Naive B cell (primary cell): ENCODE data around the gene CCDC33. TPM values are rescaled to one million over a fixed set of nuclear protein-coding genes. Genes with fewer than 3 reads are reported as not detected.

Experiments
- ATAC-seq, 2 donors: fragments of 150-1000 bp; cut with Tn5 transposase; 2 replicates each; pipeline ENCODE4 v1.10.0; 2021; ENCODE audit warnings: low read depth in 2 of 2, mild to moderate bottlenecking in 2 of 2, moderate library complexity in 2 of 2
- DNase-seq: peaks from one replicate; pipeline ENCODE4 v3.0.0; 2022
- H3K27ac Mint-ChIP-seq, 6 donors: one replicate each; pipeline ENCODE4 v1.8.0; 2020 to 2022; ENCODE audit warnings: mild to moderate bottlenecking in 6 of 6, mixed read lengths in 6 of 6, moderate library complexity in 5 of 6, inconsistent platforms in 2 of 6
- H3K27me3 Mint-ChIP-seq, 3 donors: one replicate each; pipeline ENCODE4 v1.8.0; 2021 to 2022; ENCODE audit warnings: mixed read lengths in 3 of 3, mild to moderate bottlenecking in 1 of 3
- H3K36me3 Mint-ChIP-seq, 2 donors: one replicate each; pipeline ENCODE4 v1.8.0; 2020 to 2022; ENCODE audit warnings: mixed read lengths in 2 of 2, inconsistent platforms in 1 of 2, mild to moderate bottlenecking in 1 of 2
- H3K4me1 Mint-ChIP-seq, 3 donors: one replicate each; pipeline ENCODE4 v1.8.0; 2020 to 2022; ENCODE audit warnings: mixed read lengths in 3 of 3, inconsistent platforms in 1 of 3, mild to moderate bottlenecking in 1 of 3, moderate library complexity in 1 of 3
- H3K4me3 Mint-ChIP-seq, 8 donors: one replicate each; pipeline ENCODE4 v1.8.0; 2020 to 2022; ENCODE audit warnings: mild to moderate bottlenecking in 8 of 8, mixed read lengths in 8 of 8, moderate library complexity in 8 of 8, inconsistent platforms in 2 of 8
- H3K9me3 Mint-ChIP-seq, 7 donors: one replicate each; pipeline ENCODE4 v1.8.0; 2020 to 2022; ENCODE audit warnings: mixed read lengths in 7 of 7, mild to moderate bottlenecking in 5 of 7, inconsistent platforms in 2 of 7, moderate library complexity in 1 of 7
- polyA plus RNA-seq, 6 donors: library from polyadenylated mRNA; unstranded; fragments of 300-500 nt; fragmentation: Illumina TruSeq; gene quantifications; one replicate each; pipeline ENCODE4 v1.2.3, GENCODE V29; 2021; ENCODE audit warnings: low read depth in 6 of 6

Gene CCDC33
- polyA plus RNA-seq, 6 donors from 2014 or later = not detected

DNA sequence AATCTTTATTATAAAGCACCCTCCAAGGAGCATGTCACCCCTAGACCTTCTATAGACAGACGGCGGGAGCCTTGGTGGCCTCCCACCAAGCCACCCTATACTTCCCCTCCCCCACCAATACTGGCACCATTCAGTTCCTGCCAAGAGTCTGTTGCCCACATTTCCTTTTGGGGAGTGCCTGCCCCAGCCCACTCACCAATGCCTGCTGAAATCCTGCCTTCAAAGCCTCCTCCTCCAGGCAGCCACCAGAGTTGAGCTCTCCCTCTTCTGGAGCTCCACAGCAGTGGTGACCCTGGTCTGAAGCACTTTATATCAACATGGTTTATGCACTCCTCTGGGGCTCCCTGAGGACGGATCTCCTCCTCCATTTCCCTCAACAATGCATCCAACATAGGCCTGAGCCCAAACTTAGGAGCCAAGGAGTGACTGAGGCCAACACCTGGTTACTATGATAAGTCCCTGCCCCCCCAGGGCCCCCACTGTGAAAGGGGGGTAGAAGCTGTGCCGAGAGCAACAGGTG lies 8.8 kb downstream of the CCDC33 start:
- Mint-ChIP-seq H3K9me3 (no peaks in the 10 kb centered on the region), H3K4me3 (no peak overlapping the region), H3K4me1 (peaks cover 6 to 9% (median 8%) of the 10 kb centered on the region in 3 donors), H3K27ac (no peak overlapping the region), H3K36me3 (no peaks in the 10 kb centered on the region), H3K27me3 (peaks cover 21 to 50% (median 50%) of the 10 kb centered on the region in 3 donors)
- no peak for ATAC-seq
- DNase-seq = no peak

DNA sequence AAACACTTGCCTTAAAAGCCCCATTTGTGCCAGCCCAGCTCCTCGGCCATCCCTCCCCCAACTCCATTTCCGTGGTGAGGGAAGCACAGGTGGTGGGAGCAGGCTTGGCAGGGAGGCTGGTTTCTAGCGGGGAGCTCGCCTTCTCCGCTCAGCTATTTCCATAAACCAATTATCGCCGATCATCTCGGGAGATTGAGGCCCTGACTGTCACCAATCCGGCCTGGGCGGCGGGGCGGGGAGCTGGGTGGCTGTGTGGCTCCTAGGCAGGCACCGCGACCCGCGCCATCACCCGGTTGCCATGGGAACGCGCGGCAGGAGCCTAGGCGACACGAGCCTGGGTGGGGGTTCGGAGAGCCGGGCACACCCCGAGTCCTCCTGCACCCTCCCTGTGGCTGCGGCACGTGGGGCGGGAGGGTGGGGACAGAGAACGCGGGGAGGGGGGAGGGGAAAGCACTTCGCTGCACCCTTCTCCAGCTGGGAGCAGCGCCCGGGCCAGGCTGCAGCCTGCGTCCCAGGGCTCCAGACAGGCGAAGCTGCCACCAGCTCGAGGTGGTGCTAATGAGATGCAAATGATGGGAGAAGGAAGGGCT lies 9.3 kb downstream of the CCDC33 start:
- H3K9me3 Mint-ChIP-seq = no peaks in the 10 kb centered on the region
- ATAC-seq (no peak), DNase-seq (no peak)
- H3K36me3 Mint-ChIP-seq = no peaks in the 10 kb centered on the region
- H3K4me1 Mint-ChIP-seq = peaks cover 6 to 9% (median 8%) of the 10 kb centered on the region in 3 donors
- peaks cover 23 to 56% (median 50%) of the 10 kb centered on the region in 3 donors for H3K27me3 Mint-ChIP-seq
- no peak overlapping the region for H3K27ac Mint-ChIP-seq
- no peak overlapping the region for H3K4me3 Mint-ChIP-seq

DNA sequence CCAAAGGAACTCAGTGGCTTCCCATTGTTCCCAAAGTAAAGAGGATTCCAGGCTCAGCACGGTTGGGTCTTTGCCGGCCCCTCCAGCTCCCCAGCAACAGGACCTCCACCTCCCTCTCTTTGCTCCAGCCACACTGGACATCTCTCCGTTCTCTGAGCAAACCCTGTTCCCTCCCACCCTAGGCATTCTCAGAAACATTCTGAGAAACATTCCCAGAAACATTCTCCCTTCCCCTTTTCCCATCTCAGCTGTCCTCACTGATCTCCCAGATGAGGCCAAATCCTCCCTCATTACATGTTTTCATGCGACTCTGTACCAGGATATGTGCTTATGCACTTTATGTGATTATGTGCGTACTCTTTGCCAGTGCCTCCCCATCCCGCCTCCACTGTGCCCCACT lies 14.1 kb downstream of the CCDC33 start:
- peaks cover 0 to 3% (median 0%) of the 10 kb centered on the region in 3 donors for H3K4me1 Mint-ChIP-seq
- no peak overlapping the region for H3K27ac Mint-ChIP-seq
- peaks cover 6 to 38% (median 23%) of the 10 kb centered on the region in 3 donors for H3K27me3 Mint-ChIP-seq
- no peaks in the 10 kb centered on the region for H3K36me3 Mint-ChIP-seq
- DNase-seq (no peak), ATAC-seq (no peak)
- no peaks in the 10 kb centered on the region for H3K9me3 Mint-ChIP-seq
- no peak overlapping the region for H3K4me3 Mint-ChIP-seq

DNA sequence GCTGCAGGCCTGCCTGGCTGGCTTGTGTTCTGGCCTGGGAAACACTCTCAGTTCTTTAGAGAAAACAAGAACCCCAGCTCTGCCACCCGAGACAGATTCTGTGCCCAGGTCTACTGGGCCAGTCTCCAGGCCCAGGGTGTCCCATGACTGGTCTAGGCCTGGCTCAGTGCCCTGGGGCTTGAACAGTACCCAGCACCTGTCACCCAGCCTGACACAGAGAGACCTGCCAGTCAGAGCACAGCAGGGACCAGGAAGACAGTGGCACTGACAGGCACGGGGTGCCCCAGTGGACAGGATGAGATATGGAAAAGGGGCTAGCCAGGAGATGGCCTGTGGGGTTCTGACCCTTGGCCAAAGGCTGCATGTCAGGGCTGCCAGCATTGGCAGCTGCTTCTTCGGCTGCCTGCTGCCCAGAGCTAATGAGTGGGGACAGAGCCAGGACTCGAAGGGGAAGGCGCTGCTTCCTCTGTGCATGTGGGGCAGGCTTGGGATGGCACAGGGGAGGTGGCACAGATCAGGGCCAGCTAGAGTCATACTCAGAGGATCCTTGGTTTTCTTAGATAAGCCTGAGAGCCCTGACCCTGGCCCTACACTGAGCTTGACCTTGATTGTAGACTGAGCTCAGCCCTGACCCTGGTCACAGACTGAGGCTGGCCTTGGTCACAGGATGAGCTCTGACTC lies 15.1 kb downstream of the CCDC33 start:
- Mint-ChIP-seq H3K27ac (peak overlapping the region in 1 of 6 donors; percentile 26), H3K36me3 (no peaks in the 10 kb centered on the region), H3K27me3 (peaks cover 9 to 36% (median 21%) of the 10 kb centered on the region in 3 donors), H3K9me3 (no peaks in the 10 kb centered on the region), H3K4me3 (peak overlapping the region in 1 of 8 donors; percentile 70), H3K4me1 (no peaks in the 10 kb centered on the region)
- no peak for DNase-seq
- ATAC-seq = no peak

DNA sequence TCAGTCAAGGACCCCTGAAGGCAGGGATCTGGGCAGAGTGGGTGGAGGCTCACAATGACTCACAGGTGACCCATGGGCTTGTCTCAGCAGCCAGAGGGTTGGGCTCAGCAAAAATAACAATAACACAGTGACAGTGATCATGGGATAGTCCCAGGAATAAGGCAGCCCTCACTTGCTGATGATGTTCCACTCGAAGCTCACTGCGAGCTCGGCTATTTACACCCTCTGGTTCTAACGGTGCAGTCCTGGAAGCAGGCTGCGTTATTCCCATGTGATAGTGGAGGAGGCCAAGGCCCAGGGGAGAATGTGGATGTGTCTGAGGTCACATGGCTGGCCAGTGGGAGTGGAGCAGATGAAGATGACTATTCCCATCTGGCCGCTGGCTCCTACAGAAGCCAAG lies 16.2 kb downstream of the CCDC33 start:
- no peaks in the 10 kb centered on the region for H3K36me3 Mint-ChIP-seq
- no peaks in the 10 kb centered on the region for H3K4me1 Mint-ChIP-seq
- peaks cover 14 to 42% (median 25%) of the 10 kb centered on the region in 3 donors for H3K27me3 Mint-ChIP-seq
- ATAC-seq = no peak
- H3K27ac Mint-ChIP-seq = no peak overlapping the region
- no peaks in the 10 kb centered on the region for H3K9me3 Mint-ChIP-seq
- no peak overlapping the region for H3K4me3 Mint-ChIP-seq
- DNase-seq = no peak

DNA sequence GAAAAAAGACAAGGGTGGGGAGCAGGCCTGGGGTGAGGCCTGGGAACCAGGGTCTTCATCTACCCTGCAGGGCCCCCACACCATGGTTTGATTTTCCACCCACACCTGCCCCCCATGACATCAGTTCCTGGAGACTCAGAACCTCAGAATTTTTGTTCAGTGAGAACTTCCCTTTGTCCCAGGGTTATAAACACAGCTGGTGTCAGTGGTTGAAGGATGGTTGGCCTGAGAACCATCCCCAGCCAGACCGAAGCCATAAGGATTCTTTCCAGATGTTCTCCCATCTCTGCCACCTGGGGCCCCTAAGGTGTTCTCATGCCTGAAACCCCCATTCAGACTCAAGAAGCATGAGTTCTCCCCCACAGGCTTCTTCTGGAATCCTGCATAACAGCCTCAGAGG lies 16.6 kb downstream of the CCDC33 start:
- H3K27ac Mint-ChIP-seq = no peak overlapping the region
- H3K36me3 Mint-ChIP-seq = no peaks in the 10 kb centered on the region
- DNase-seq (no peak), ATAC-seq (no peak)
- no peaks in the 10 kb centered on the region for H3K4me1 Mint-ChIP-seq
- H3K27me3 Mint-ChIP-seq = peaks cover 14 to 46% (median 25%) of the 10 kb centered on the region in 3 donors
- H3K9me3 Mint-ChIP-seq = no peaks in the 10 kb centered on the region
- H3K4me3 Mint-ChIP-seq = no peak overlapping the region

DNA sequence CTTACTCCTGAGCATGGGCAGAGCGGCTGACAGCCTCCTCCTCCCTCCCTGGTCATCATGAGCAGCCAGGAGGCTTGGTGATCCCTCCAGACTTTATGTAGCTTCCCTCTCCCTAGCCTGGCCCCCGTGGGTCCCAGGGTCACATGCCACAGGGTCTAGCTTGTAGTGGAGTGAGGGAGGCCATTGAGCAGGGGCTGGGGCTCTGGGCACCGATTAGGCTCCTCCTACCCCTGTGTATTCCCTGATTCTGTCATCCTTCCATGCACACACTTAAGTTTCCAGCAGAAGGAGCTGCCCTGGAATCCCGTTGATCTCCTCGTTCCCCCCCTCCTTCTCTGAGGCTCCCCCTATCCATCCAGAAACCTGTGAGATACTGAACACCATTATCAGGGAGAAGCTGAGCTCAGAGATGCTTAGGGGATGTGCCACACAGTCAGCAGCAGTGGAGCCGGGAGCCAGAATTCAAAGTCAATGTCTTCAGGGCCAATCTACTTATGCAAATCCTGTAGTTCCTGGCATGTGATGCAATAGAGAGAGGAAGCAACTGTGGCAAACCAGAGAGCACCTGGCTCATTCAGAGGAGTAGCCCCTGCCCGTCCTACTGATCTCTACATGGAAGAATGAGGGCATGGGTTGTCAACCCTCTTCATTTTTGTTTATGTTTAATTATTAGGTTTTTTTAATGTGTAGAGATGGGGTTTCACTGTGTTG lies 17.2 kb downstream of the CCDC33 start:
- Mint-ChIP-seq H3K27ac (no peak overlapping the region), H3K27me3 (peaks cover 14 to 52% (median 25%) of the 10 kb centered on the region in 3 donors), H3K4me3 (no peak overlapping the region), H3K36me3 (no peaks in the 10 kb centered on the region), H3K4me1 (no peaks in the 10 kb centered on the region), H3K9me3 (no peaks in the 10 kb centered on the region)
- no peak for ATAC-seq
- DNase-seq = no peak

DNA sequence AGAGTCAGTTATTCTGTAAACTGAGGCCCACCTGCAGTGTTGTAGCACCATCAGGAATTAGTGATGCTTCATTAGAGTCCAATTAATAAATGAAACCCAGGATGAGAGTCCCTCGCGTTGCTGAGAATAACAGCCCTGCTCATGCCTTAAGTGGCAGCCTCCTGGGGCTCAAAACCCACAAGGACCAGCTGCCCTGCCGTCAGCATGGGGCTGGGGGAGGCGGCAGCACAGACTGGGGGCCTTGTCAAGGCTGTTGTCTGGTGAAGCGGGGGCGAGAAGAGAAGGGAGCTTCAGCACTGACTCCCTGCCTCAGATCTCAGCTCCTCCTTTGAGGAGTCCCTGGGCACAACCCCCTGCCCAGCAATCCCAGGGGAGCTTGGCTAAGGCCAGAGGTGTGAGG lies 21.0 kb downstream of the CCDC33 start:
- DNase-seq = no peak

DNA sequence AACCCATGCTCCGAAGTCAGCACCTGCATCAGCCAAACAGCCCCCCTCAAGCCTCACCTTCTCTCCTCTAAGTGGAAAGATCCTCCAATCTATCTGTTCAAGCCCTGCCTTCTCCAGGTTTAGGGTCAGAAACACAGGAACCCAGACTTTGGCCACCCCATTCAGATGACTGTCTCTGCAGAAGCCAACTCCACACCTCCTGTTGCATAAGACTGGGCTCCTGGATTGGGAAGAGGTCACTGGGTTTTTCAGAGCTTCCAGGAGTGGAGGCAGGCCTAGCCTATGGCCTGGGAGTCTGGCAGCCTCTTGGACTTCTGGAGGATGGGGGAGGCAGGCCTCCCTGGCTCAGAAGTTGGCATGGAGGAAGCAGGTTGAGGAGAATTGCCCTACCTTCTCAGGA lies 21.5 kb downstream of the CCDC33 start:
- no peak overlapping the region for H3K27ac Mint-ChIP-seq
- H3K9me3 Mint-ChIP-seq = no peaks in the 10 kb centered on the region
- no peak for DNase-seq
- no peak for ATAC-seq
- H3K36me3 Mint-ChIP-seq = no peaks in the 10 kb centered on the region
- no peak overlapping the region for H3K4me3 Mint-ChIP-seq
- H3K4me1 Mint-ChIP-seq = no peaks in the 10 kb centered on the region
- peaks cover 16 to 58% (median 56%) of the 10 kb centered on the region in 3 donors for H3K27me3 Mint-ChIP-seq

More for the DNA sequence above, 21.0 kb downstream of the CCDC33 start:
- no peak for ATAC-seq
- Mint-ChIP-seq H3K36me3 (no peaks in the 10 kb centered on the region), H3K27ac (no peak overlapping the region), H3K9me3 (no peaks in the 10 kb centered on the region), H3K27me3 (peaks cover 16 to 56% (median 53%) of the 10 kb centered on the region in 3 donors), H3K4me1 (no peaks in the 10 kb centered on the region), H3K4me3 (no peak overlapping the region)

DNA sequence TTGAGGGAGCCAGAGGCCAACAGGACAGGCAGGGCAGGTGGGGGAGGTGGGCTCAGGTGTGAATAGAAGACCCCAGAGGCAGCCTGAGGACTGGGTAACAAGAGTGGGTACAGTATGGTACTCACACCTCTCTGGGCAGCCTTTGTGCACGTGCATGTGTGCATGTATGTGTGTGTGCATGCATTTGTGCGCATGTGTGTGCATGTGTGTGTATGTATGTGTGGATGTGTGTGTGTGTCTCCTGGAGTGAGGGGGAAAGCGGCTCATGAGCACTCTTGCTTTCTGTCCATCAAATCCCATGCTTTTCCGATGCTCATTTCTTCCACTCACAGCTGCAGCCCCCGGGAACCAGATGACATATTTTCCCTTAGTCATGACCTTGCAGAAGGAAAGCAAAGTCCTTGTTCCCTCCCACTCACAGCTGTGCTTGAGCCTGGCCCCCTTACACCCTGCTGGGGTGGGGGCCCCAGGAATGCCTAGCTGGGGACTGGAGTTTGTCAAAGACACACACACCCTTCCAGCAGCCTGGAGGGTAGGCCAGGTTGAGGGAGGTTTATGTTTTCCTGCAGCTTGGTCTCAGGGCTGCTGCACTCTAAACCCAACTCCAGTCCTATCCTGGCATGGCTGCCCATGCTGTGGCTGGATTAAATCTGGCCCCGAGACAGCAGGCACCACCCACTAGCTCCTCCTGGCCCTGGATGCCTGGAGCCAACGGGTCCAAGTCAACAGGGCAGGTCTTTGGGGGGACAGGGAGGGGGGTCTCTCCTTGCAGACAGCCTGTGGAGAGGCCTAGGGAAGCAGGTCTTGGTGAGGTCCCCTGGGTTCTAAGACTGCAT lies 22.5 kb downstream of the CCDC33 start:
- no peak for DNase-seq
- Mint-ChIP-seq H3K4me1 (no peaks in the 10 kb centered on the region), H3K36me3 (no peaks in the 10 kb centered on the region), H3K27me3 (peaks cover 16 to 62% (median 61%) of the 10 kb centered on the region in 3 donors), H3K4me3 (no peak overlapping the region), H3K27ac (no peak overlapping the region), H3K9me3 (peaks cover 0 to 2% (median 0%) of the 10 kb centered on the region in 7 donors)
- no peak for ATAC-seq

DNA sequence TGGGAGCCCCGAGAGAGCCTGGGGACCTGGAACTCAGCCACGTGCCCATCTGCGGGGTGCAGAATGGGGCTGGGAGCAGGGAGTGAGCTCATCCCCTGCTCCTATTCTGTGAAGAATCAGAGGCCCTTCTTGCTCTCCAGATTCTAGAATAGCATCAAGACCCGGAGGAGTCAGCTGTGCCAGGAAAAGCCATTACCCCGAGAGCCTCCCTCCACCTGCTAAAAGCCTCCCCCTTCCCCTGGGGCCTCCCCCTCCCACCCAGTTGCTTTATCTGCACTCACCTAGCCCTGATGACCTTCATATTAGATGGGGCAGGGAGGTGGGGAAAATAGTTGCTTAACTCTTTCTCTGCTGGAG lies 23.1 kb downstream of the CCDC33 start:
- no peak for ATAC-seq
- DNase-seq = no peak
- no peaks in the 10 kb centered on the region for H3K36me3 Mint-ChIP-seq
- H3K4me3 Mint-ChIP-seq = no peak overlapping the region
- H3K4me1 Mint-ChIP-seq = no peaks in the 10 kb centered on the region
- peaks cover 0 to 3% (median 0%) of the 10 kb centered on the region in 7 donors for H3K9me3 Mint-ChIP-seq
- H3K27me3 Mint-ChIP-seq = peaks cover 16 to 65% (median 65%) of the 10 kb centered on the region in 3 donors
- H3K27ac Mint-ChIP-seq = peak overlapping the region in 1 of 6 donors; percentile 78

DNA sequence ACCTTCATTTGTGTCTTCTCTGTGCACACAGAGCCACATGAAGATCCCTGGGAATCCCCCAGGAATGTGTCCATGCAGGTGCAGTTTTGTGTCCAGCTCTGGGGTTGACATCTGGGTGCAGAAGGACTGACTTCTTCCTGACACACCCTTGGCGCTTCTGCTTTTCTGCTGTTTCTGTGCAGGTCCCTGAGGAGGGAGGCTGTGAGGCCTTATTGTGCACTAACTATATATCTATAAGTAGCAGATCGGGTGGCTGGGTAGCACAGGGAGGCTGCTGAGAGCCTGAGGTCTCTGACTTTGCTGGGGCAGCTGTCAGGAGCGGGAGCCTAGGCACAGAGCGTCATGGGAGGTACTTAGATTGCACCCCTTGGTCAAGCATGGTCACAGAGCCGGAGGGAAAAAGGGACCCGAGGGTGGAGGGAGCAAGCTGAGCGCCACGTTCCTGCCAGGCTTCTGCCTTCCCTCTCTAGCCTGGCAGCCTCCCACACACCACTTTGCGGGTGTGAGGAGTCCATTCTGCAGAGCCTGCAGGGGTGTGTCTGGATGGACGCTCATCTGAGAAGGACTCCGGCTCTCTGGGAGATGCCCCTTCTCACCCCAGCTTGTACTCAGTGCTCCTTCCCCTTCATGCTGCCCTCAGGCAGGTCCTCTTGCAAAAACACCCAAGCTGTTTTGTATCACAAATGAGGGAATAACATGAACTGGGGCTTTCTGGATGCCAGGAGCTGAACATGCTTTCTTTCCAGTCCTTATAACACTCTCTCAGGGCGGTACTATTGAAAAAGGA lies 23.9 kb downstream of the CCDC33 start:
- Mint-ChIP-seq H3K4me3 (peak overlapping the region in 1 of 8 donors; percentile 17), H3K4me1 (no peaks in the 10 kb centered on the region), H3K27me3 (peaks cover 17 to 64% (median 61%) of the 10 kb centered on the region in 3 donors), H3K36me3 (no peaks in the 10 kb centered on the region), H3K9me3 (peaks cover 0 to 4% (median 0%) of the 10 kb centered on the region in 7 donors), H3K27ac (peak overlapping the region in 1 of 6 donors; percentile 78)
- no peak for DNase-seq
- ATAC-seq = no peak
